Erythroblast (primary cell): ENCODE results near the gene CC2D1A.

ENCODE experiments used
- DNase-seq, 2 experiments: peaks; one replicate each; lab custom pipeline; 2025; lab: John Stamatoyannopoulos, UW
- GATA1 ChIP-seq: IDR thresholded peaks from 2 replicates; pipeline ENCODE4 v1.6.1; 2011; ENCODE audit warnings: low read depth, mild to moderate bottlenecking, control low read depth, low read length, moderate library complexity
- POLR2A ChIP-seq: IDR thresholded peaks from 2 replicates; pipeline ENCODE4 v1.6.1; 2011; ENCODE audit warnings: mild to moderate bottlenecking, low read length

The CC2D1A gene

DNA sequence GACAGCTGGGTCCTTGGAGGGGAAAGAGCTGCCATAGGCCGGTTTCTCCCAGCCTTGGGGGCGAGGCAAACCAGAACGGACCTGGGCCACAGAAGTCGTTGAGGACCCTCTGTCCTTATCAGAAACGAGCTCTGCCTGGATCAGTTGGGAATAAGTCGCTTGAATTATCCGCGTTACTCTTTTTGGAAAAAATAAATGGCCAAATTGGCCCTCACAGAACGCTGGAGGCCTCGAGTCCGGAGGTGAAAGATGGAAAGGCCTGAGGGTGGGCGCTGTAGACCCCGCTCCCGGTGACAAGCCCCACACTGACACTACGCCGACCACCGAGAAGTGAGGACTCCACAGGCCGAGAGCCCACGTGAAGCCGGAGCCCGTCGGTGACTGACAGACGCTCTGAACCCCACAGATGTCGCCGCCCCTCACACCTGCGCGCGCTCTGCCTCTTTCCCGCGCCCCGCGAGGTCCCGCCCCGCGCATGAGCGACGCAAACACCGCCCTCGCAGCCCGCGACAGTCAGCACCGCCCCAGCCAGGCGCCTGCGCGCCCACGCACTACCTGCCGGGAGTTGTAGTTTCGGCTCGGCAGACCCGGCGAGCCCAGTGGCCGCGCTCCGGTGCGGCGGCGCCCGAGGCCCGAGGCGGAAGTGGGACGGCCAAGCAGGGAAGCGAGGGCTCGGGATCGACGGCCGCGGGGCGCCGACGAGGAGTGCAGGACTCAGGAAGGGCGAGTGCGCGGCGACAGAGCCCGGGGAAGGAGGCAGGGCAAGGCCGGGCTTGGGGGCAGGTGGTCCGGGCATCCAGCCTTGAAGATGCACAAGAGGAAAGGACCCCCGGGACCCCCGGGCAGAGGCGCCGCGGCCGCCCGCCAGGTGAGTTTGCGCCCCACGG, at the start of gene CC2D1A, which contains the start of gene BRME1:
Gene CC2D1A, plus strand, starts transcription at position 568 of the 887 bp plus-strand sequence. Its CDS starts 241 bp downstream, at position 809.
Gene BRME1, minus strand, starts transcription at position 484 of the 887 bp plus-strand sequence. CDS start 1,225 bp downstream, outside the sequence.
- peak; percentile 95 to 96 for DNase-seq

DNA sequence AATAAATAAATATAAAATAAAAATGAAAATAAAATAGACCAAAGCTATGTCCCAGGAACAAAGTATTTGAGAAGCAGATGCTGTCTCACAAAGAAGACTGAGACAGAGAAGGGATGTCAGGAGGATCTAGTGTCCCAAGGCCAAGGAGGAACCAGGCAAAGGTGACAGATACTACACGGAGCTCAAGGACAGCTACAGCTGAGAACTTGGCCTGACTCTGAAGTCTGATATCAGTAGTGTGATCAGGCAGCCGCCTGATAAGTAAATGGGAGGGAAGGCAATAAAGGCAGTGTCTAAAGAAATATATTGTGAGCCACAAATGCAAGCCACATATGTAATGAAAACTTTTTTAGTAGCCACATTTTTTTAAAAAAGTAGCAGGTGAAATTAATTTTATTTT, 49.5 kb upstream of the CC2D1A start:
- TF ChIP-seq POLR2A (no peak), GATA1 (no peak)
- peak; percentile 77 to 83 for DNase-seq

More for the DNA sequence above, at the start of gene CC2D1A, which contains the start of gene BRME1:
- TF ChIP-seq POLR2A (peak; percentile 66), GATA1 (no peak)

DNA sequence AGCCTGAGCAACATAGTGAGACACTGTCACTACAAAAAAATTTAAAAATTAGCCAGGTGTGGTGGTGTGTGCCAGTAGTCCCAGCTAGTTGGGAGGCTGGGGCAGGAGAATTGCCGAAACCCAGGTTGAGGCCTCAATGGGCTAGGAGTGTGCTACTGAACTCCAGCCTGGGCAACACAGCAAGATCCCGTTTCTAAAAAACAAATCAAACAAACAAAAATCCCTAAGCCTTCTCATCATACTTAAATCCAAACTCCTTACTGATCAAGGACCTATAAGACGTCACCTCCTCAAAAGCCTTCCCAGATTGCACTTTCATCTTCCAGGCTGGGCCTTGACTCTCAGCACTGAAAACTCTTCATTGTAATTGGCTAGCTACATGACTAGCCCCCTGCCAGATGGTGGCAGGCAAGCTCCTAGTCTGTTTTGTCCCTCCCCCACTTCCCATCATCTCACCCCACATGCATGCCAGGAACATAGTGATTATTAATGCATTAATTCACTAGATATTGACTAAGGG, 46.6 kb upstream of the CC2D1A start:
- TF ChIP-seq POLR2A (no peak), GATA1 (no peak)
- peak in 1 of 2 experiments; percentile 45 for DNase-seq

DNA sequence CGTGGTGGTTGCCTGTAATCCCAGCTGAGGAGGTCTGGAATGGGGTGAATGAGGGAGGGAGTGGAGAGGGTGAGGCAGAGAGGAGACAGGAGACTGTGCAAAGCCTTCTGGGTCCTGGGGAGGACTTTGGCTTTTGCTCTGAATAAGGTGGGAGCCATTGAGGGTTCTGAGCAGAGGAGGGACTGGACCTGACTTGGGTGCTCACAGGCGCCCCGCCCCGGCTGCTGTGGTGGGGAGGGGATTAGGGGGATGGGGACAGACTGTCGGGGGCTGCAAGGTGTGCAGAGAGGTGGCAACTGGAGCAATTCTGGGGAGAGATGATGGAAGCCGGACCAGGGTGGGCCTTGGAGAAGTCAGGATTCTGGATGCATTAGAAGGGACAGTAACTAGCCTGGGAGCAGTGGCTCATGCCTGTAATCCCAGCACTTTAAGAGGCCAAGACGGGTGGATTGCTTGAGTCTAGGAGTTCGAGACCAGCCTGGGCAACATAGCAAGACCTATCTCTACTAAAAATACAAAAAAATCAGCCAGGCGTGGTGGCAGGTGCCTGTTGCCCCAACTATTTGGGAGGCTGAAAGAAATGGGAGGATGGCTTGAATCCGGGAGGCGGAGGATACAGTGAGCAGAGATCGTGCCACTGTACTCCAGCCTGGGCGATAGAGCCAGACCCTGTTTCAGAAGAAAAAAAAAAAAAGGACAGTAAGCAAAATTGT, 45.2 kb upstream of the CC2D1A start:
- TF ChIP-seq POLR2A (no peak), GATA1 (no peak)
- no peak for DNase-seq

DNA sequence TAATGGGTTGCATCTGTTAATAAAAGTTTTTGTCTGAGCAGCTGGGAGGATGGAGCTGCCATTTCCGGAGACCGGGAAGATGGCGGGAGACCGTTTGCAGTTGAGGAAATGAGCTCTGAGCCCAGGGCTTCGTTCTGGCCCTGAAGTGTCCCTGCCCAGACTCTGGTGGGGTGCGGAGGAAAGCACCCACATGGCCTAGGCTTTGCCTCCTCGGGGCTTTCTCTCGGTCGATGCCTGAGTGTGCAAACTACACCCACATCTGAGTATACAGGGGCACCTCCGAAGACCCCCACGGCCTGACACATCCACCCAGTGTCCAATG, 44.6 kb upstream of the CC2D1A start:
- no peak for DNase-seq
- no peak for TF ChIP-seq POLR2A
- TF ChIP-seq GATA1: no peak

DNA sequence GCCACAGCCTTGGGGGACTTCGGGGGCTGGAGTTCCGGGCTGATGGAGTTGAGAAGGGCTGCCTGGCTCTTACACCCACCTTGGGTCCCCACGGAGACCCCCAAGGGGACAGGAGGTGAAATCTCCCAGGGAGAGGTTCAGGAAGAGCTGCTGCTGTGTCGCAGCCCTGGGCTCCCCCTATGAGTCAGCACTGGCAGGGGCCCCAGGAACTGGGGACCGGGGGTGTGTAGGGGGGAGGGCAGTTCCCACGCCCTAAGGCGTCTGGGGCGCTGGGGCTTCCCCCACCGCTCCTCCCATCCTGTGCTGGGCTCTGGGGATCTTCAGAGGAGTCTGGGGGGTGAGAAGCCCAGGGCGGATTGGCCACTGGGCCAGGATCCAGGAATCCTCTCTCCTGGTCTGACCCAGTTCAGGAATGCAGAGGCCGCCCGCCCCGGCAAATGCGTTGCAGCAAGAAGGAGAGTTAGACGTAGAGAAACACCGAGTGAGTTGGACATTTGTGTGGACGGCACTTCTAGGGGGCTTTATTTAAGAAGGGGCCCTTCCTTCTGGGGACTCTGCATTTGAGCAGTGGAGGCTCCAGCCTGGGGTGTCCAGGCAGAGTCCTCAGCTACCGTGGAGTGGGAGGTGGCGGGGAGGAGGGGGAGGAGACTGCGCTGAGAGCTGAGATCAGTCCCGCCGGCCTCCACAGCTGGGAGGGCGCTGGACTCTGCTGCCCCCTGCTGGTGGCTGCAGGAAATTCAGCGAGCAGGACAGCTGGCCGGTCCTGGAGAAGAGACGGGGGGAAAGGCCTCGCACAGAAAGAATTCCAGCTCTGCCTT, 44.1 kb upstream of the CC2D1A start:
- TF ChIP-seq GATA1: no peak
- TF ChIP-seq POLR2A: peak; percentile 67
- peak; percentile 87 to 94 for DNase-seq

DNA sequence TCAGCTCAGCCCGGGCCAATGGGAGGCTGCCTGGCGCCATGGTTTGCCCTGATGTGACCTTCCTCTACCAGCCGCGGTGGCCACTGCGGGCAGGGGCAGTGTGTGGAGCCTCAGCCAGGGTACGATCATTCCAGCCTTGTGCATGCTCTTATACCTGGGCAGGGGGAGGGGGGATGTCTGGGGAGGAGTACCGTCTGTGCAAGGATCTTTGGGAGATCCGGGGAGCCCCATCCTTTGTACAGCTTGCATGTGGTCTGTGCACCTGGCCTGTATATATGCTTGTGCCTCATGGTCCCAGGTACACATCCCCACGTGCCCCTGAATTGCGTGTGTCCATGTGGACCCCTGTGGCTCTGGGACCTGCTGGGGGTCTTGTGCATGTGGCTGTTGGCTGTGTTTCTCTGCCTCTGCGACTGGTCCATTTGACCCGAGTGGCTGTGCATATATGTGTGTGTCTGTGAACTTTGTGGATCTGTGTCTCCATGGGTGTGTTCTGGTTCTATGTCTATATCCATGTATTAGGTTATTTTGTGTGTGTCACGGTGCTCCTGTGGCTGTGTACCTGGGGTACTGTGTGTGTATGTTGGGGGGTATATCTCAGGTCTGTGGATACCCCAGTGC, 41.8 kb upstream of the CC2D1A start:
- no peak for DNase-seq
- no peak for TF ChIP-seq GATA1
- no peak for TF ChIP-seq POLR2A

DNA sequence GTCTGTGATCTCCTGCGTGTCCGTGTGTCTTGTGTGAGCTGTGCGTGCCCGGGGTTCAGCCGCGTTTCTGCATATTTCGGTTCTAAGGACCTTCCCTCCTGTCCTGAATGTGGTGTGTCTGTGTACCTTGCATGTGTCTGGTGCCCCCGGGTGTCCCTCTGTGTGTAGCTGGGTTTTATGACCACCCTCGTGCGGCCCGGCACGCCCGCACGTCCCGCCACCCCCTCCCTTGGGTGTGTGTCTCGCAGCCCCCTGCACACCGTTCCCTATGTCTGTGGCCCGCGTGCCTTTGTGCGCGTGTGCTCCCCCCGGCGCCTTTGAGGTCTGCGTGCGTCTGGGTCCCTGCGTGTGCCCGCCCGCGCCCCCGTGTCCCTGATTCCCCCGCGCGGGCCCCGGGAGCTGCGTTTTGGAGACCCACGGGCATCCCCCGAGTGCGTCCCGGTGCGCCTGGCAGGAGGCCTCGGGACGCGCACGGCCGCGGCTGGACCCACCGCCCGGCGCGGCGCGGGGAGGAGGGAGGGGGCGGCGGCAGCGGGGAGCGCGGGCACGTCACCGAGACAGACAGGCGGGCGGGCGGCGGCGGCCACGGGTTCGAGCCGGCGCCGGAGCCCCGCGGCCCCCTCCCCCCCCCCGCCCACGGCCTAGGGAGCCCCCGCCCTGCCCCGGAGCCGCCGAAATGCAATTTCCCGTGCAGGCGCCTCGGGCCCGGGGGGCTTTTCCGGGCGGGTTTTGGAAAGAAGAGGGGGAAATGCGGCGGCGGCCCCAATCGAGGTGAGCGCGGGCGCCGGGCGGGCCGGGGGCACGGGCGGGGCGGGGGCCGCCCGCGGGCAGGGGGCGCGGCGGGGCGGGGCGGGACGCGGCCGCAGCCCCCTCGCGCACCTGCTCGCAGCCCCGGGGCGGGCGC, 41.1 kb upstream of the CC2D1A start:
- TF ChIP-seq GATA1: no peak
- TF ChIP-seq POLR2A: no peak
- no peak for DNase-seq

DNA sequence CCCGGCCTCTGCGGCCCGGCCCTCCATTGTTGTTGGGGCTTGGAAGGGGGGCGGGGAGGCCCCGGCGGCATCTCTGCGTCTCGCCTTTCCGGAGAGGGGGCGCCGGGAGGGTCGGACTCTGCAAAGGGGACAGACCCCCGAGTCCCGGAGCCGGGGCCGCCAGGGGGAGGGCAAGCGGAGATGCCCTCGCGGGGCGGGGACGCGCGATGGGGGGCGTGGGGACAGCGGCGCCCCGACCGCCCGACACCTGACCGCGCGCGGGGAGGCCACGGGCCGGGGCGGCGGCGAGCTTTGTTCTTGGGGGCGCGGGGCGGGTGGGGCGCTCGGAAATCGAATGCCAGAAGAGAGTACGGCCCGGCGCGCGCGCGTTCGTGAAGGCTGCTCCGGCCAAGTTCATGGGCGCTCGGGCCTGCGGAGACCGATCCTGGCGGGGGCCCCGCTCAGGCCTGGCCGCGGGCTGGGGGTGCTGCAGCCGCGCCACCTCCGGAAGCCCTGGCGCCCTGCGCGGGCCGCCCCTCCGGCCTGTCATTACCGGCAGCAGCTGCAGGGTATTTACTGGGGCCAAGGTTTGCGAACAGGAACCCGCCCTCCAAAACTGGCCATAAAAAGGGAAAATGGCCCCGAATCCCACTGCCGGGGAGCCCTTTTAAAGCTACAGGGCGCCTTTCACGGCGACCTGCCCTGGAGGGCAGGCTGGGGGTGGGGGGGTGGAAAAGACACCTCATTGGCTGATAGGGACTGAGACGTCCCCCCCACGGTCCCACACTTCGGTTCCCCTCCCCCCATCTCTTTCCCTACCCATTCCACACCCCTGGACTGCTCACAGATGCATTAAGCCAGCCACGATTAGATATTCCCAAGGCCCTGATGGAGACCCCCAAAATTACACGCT, 40.2 kb upstream of the CC2D1A start:
- DNase-seq: no peak
- TF ChIP-seq GATA1 (no peak), POLR2A (no peak)

DNA sequence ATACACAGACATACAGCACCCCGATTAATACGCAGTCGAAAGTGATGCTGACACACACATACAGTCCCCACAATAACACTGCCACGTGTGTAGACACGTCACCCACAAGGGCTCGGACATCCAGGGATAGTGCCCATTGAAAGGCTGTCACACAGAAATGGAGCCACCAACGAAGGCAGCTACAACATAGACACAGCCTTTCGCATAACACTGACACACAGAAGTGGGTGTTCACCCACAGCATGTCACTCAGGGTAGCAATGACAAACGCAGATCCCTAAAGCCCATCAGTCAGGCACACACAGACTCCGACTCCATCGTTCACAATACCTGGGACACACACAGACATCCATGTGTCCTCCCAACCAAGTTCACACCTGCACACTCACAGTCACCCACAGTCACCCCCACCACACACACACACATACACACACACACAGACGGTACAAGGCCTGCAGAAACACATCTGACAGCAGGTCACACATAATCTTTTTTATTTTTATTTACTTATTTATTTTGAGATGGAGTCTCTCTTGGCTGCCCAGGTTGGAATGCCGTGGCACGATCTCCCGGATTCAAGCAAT, 39.4 kb upstream of the CC2D1A start:
- DNase-seq: no peak
- no peak for TF ChIP-seq GATA1
- TF ChIP-seq POLR2A: no peak

DNA sequence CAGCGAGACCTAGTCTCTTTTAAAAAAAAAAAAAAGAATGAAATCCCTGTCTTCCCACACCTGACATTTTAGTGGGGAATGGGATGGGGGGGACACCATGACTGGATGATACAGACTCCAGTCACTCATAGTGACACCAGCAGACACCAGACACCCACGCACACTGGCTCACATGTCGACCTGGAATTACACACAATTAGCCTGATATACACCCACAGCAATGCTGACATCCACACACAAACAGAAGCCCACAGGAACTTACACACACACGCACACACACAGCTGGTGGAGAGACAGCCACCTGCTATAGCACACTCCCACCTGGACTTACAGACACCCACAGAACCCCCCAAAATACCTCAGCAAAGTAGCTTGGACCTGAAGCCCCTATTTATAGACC, 37.3 kb upstream of the CC2D1A start:
- TF ChIP-seq POLR2A (no peak), GATA1 (no peak)
- DNase-seq: no peak
